ENCODE measurements around the gene SMPX. TPM values are rescaled to one million over a fixed set of nuclear protein-coding genes. Genes with fewer than 3 reads are reported as not detected.

The SMPX gene
- total and polyA plus RNA-seq, 9 of the 15 experiments (the other 6 are each of a cell fraction or from before 2014, with no cell fraction given): not detected

GRCh38 chrX:21758488-21758887, 572 bp upstream of the SMPX start:
- Histone ChIP-seq H3K9ac (ENCODE audit: insufficient read depth in 1 of 2, low read depth in 2 of 2, low read length in 2 of 2) (no peak overlapping the region), H4K20me1 (replicated peaks; ENCODE audit: control insufficient read depth, insufficient read depth, low read length) (no peaks in the 10 kb centered on the region), H2AFZ (ENCODE audit: low read depth, low read length) (no peak overlapping the region), H3K27ac (ENCODE audit: extremely low read depth, low read depth, low read length) (no peak overlapping the region), H3K36me3 (ENCODE audit: control insufficient read depth, insufficient read depth, low read length) (no peaks in the 10 kb centered on the region), H3K4me2 (ENCODE audit: insufficient read depth, low read length) (no peak overlapping the region), H3K79me2 (ENCODE audit: control insufficient read depth, insufficient read depth, low read length) (no peaks in the 10 kb centered on the region), H3K9me1 (ENCODE audit: control insufficient read depth, insufficient read depth, low read length) (no peaks in the 10 kb centered on the region), H3K9me3 (replicated peaks; ENCODE audit: control insufficient read depth, insufficient read depth, low read depth, low read length) (no peaks in the 10 kb centered on the region), H3K4me1 (replicated peaks in 1 of 2; ENCODE audit: control insufficient read depth in 2 of 2, insufficient read depth in 2 of 2, low read length in 2 of 2) (no peaks in the 10 kb centered on the region), H3K4me3 (no peak overlapping the region), H3K27me3 (ENCODE audit: control insufficient read depth in 2 of 2, insufficient read depth in 2 of 2, low read length in 2 of 2) (no peaks in the 10 kb centered on the region)
- ChIA-PET CTCF (ENCODE audit: low intra/inter-chr PET ratio) (no interaction called here), POLR2A (no interaction called here)
- WGBS (ENCODE audit: insufficient coverage, low coverage, missing lambda C conversion rate): 0% methylated on average over 1 of the region's 1 CpG
- intact Hi-C loops (cut with micrococcal nuclease): no loop called here
- no peak for ATAC-seq
- BruUV-seq (replicated peaks): no TSS peak
- DNase-seq (ENCODE audit: extremely low read depth in 1 of 4, low spot score in 3 of 4): no peak
- in situ Hi-C loops (cut with MboI): no loop called here
- FAIRE-seq: no peak
- TF ChIP-seq E2F1 (CRISPR knock-in tag; IDR thresholded peaks at IDR 0.05) (no peak), TOE1 (IDR thresholded peaks at IDR 0.05; ENCODE audit: borderline replicate concordance) (no peak), TOE1 (CRISPR knock-in tag; IDR thresholded peaks at IDR 0.05; ENCODE audit: borderline replicate concordance, low read depth) (no peak), CBX3 (IDR thresholded peaks at IDR 0.05; ENCODE audit: borderline replicate concordance in 1 of 2, low read length in 2 of 2) (no peak), HNRNPLL (IDR thresholded peaks at IDR 0.05; ENCODE audit: low read depth, low read length, poor library complexity, severe bottlenecking) (no peak), NONO (IDR thresholded peaks at IDR 0.05; ENCODE audit: low read depth in 2 of 2, low read length in 1 of 2) (no peak), XRCC5 (IDR thresholded peaks at IDR 0.05; ENCODE audit: low read depth, low read length) (no peak), RBM22 (IDR thresholded peaks at IDR 0.05; ENCODE audit: low read depth, low read length, poor library complexity, severe bottlenecking) (no peak)
- TF ChIP-seq, protein P1, sequence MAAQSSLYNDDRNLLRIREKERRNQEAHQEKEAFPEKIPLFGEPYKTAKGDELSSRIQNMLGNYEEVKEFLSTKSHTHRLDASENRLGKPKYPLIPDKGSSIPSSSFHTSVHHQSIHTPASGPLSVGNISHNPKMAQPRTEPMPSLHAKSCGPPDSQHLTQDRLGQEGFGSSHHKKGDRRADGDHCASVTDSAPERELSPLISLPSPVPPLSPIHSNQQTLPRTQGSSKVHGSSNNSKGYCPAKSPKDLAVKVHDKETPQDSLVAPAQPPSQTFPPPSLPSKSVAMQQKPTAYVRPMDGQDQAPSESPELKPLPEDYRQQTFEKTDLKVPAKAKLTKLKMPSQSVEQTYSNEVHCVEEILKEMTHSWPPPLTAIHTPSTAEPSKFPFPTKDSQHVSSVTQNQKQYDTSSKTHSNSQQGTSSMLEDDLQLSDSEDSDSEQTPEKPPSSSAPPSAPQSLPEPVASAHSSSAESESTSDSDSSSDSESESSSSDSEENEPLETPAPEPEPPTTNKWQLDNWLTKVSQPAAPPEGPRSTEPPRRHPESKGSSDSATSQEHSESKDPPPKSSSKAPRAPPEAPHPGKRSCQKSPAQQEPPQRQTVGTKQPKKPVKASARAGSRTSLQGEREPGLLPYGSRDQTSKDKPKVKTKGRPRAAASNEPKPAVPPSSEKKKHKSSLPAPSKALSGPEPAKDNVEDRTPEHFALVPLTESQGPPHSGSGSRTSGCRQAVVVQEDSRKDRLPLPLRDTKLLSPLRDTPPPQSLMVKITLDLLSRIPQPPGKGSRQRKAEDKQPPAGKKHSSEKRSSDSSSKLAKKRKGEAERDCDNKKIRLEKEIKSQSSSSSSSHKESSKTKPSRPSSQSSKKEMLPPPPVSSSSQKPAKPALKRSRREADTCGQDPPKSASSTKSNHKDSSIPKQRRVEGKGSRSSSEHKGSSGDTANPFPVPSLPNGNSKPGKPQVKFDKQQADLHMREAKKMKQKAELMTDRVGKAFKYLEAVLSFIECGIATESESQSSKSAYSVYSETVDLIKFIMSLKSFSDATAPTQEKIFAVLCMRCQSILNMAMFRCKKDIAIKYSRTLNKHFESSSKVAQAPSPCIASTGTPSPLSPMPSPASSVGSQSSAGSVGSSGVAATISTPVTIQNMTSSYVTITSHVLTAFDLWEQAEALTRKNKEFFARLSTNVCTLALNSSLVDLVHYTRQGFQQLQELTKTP (IDR thresholded peaks at IDR 0.05; ENCODE audit: low read depth in 1 of 2, partially characterized antibody in 2 of 2): no peak

Measured in K562 (cell line).